HG03342 (cell line): ENCODE data around the gene SHQ1.

ENCODE experiments used
- ATAC-seq: cut with Tn5 transposase; IDR thresholded peaks from one replicate; pipeline ENCODE4 v1.9.1; 2021; ENCODE audit warnings: mild to moderate bottlenecking, moderate library complexity; ENCODE audit not compliant: unreplicated experiment

The SHQ1 gene

GRCh38 chr3:72855001-72855400, 6.8 kb upstream of the SHQ1 start:
- ATAC-seq = no peak

GRCh38 chr3:72848703-72849081, 447 bp upstream of the SHQ1 start:
- peak; percentile 37 for ATAC-seq

GRCh38 chr3:72847282-72847681, 963 bp downstream of the SHQ1 start:
- ATAC-seq = no peak

- ATAC-seq = no peak
These were observed 2.1 kb downstream of the SHQ1 start for GRCh38 chr3:72846166-72846565.

GRCh38 chr3:72844436-72844993, 3.7 kb downstream of the SHQ1 start:
- no peak for ATAC-seq

GRCh38 chr3:72839057-72839456, 9.2 kb downstream of the SHQ1 start:
- no peak for ATAC-seq

- no peak for ATAC-seq
These were observed 11.3 kb downstream of the SHQ1 start for GRCh38 chr3:72836923-72837322.

- no peak for ATAC-seq
These were observed 11.8 kb downstream of the SHQ1 start for GRCh38 chr3:72836416-72836815.

- no peak for ATAC-seq
These were observed 17.6 kb downstream of the SHQ1 start for GRCh38 chr3:72830452-72831223.

GRCh38 chr3:72829701-72830100, 18.5 kb downstream of the SHQ1 start:
- ATAC-seq = no peak

- ATAC-seq = no peak
These were observed 27.0 kb downstream of the SHQ1 start for GRCh38 chr3:72821161-72821781.

- ATAC-seq = no peak
These were observed 27.8 kb downstream of the SHQ1 start for GRCh38 chr3:72820415-72820814.

- no peak for ATAC-seq
These were observed 29.3 kb downstream of the SHQ1 start for GRCh38 chr3:72818905-72819304.

- ATAC-seq = no peak
These were observed 30.0 kb downstream of the SHQ1 start for GRCh38 chr3:72818092-72818773.

- ATAC-seq = peak; percentile 49
These were observed 31.3 kb downstream of the SHQ1 start for GRCh38 chr3:72816862-72817355.

GRCh38 chr3:72814308-72814707, 33.9 kb downstream of the SHQ1 start:
- ATAC-seq = peak; percentile 74

GRCh38 chr3:72812201-72812600, 36.0 kb downstream of the SHQ1 start:
- no peak for ATAC-seq

- ATAC-seq = no peak
These were observed 36.7 kb downstream of the SHQ1 start for GRCh38 chr3:72811571-72811970.

GRCh38 chr3:72810659-72811434, 37.4 kb downstream of the SHQ1 start:
- ATAC-seq = no peak

- no peak for ATAC-seq
These were observed 38.2 kb downstream of the SHQ1 start for GRCh38 chr3:72810063-72810462.

GRCh38 chr3:72804361-72804760, 43.9 kb downstream of the SHQ1 start:
- ATAC-seq = no peak
